Dedifferentiated amniotic fluid mesenchymal stem cell (primary cell): ENCODE measurements around the gene CFAP119.
"Not testable (repeated sequence)": the region's sequence is repeated elsewhere in the genome, so short reads cannot be mapped to it uniquely, and the experiment has no call there.

Experiments used
- DNase-seq: peaks from one replicate; pipeline ENCODE4 v3.0.0-alpha.2; 2016; ENCODE audit errors: extremely low spot score

The CFAP119 gene

GRCh38 chr16:30761928-30762902, at the start of gene CFAP119, which contains the start of gene RNF40:
Gene CFAP119, minus strand, starts transcription at chr16:30762062. Its CDS starts 314 bp downstream, at chr16:30761748.
Gene RNF40, plus strand, starts transcription at chr16:30762322. Its CDS starts 224 bp downstream, at chr16:30762546.
- DNase-seq = peak; percentile 97

GRCh38 chr16:30809675-30810074, 47.8 kb upstream of the CFAP119 start:
- DNase-seq = not testable (repeated sequence)

- DNase-seq = not testable (repeated sequence)
Observed at GRCh38 chr16:30808890-30809426, 47.1 kb upstream of the CFAP119 start.

DNA sequence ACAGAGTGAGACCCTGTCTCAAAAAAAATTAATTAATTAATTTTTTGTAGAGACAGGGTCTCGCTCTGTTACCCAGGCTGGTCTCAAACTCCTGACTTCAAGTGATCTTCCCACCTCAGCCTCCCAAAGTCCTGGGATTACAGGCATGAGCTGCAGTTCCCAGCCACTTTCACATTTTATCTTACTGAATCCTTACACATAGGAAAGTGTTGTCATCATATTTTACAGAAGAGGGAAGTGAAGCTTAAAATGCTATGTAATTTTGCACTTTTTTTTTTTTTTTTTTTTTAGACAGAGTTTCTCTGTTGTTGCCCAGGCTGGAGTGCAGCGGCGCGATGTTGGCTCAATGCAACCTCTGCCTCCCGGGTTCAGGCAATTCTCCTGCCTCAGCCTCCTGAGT, 46.3 kb upstream of the CFAP119 start:
- DNase-seq = no peak

- DNase-seq = peak; percentile 69
Observed at GRCh38 chr16:30805370-30806169, 43.7 kb upstream of the CFAP119 start.

- DNase-seq = no peak
Observed at GRCh38 chr16:30805056-30805369, 43.2 kb upstream of the CFAP119 start.

- DNase-seq = no peak
Observed at GRCh38 chr16:30802936-30803335, 41.1 kb upstream of the CFAP119 start.

DNA sequence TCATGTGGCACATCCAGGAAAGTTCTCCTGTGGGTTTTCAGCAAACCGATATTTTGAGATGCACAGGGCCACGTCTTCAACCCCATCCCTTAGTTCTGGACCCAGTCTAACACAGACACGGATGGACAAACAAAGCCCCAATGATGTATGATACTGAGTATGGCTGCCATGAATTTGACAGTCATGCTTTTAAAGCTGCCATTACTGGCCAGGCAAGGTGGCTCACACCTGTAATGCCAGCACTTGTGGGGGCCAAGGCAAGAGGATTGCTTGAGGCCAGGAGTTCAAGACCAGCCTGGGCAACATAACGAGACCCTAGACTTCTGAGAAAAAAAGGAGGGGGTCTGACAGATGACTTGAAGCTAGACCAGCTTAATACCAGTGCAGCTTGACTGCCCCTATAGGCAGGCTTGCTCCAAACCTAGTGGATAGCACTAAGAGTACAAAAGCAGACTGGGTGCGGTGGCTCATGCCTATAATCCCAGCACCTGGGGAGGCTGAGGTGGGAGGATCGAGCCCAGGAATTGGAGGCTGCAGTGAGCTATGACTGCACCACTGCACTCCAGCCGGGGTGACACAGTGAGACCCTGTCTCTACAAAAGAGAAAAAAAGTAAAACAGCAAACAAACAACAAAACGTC, 35.9 kb upstream of the CFAP119 start:
- no peak for DNase-seq

DNA sequence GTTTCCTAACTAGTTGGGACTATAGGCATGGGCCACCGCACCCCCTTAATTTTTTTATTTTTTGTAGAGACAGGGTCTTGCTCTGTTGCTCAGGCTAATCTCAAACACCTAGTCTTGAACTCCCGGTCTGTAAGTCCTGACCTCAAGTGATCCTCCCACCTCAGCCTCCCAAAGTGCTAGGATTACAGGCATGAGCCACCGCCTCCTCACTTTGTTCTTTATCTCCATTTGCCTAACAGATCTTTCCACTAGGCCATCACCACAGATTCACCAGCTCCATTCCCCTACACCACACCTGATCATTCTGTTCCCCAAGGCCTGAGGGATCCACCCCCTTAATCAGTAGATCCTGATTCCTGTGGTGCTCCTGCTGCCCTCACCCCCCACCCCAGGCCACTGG, 32.8 kb upstream of the CFAP119 start:
- no peak for DNase-seq

DNA sequence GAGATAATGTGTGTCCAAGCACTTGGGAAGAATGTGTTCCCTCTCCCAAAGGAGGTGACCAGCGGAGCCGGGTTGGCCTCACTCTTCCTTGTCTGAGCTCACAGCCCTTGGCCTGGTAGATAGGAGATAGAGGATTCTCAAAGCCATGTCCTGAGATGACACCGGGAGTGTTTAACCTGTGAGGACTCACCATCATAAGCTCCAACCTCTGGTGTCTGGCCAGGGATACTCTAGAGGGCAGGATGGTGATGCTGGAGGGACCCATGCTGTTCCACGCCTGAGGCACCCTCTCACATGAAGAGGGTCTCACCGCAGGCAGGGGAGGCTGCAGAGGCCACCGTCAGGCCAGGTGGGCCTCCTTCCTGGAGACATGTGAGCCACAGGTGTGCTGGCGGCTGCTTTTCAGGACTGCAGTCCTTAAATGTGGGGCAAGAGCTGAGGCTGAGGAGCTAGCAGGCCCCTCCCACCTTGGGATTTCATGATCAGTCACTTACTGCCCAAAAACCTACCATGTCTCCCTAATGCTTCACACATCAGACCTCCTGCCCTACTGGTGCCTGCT, 31.7 kb upstream of the CFAP119 start:
- DNase-seq = no peak

- peak; percentile 13 for DNase-seq
Observed at GRCh38 chr16:30787613-30788378, 25.9 kb upstream of the CFAP119 start.

DNA sequence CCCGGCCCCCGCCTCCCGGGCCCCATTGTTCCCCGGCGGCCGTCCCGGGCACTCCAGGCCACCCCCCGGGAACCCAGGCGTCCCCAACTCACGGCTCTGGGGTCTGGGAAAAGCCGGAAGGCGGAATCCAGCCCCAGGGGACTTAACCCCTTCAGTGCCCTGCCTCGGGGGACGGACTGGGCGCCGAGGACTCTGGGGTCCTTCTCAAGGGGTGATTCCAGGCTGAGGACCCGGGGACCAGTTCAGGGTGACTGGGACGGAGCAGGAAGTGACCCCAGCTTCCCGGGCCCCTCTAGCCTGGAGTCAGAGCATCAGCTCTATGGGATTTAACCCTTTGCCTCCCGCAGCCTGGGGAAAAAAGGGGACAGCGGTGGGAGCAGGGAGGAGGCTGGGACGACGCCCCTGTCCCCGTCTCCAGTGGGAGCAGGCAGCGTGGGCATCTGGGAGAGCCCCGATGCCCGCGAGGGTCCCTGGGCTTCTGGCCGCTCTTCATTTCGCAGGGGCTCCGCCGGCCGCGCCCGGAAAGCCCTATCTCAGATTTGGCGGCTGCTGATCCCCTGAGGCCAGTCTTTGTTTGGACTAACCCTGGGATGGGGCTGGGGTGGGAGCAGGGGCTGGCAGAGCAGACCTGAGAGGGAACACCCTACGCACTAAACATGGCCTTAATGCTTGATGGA, 25.2 kb upstream of the CFAP119 start, which contains the start of gene ZNF629:
TSS of gene ZNF629 (minus strand) at position 270 of the 677 bp plus-strand sequence. CDS start 2,723 bp downstream, outside the sequence.
- peak; percentile 18 for DNase-seq

GRCh38 chr16:30786115-30786935, 24.5 kb upstream of the CFAP119 start:
- peak; percentile 70 for DNase-seq

GRCh38 chr16:30785126-30786106, 23.6 kb upstream of the CFAP119 start:
- DNase-seq = peak; percentile 6

DNA sequence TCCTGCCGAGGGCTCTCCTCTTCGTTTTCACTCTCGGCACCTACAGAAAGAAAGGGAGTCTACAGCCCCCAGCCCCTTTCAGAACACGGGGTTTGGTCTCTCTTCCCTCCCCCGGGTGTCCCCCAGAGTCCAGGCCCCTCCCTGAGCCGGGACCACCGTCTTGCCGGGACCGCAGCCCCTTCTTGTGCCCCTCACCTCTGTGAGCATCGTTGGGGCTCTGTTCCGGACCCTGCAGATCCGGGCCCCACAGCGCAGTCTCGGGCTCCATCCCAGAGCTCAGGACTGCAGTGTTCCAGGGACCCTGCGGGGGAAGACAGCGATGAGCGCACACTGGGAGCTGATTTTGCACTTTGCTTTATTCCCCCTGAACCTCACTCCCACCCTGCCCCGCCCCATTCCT, 22.4 kb upstream of the CFAP119 start:
- peak; percentile 3 for DNase-seq

DNA sequence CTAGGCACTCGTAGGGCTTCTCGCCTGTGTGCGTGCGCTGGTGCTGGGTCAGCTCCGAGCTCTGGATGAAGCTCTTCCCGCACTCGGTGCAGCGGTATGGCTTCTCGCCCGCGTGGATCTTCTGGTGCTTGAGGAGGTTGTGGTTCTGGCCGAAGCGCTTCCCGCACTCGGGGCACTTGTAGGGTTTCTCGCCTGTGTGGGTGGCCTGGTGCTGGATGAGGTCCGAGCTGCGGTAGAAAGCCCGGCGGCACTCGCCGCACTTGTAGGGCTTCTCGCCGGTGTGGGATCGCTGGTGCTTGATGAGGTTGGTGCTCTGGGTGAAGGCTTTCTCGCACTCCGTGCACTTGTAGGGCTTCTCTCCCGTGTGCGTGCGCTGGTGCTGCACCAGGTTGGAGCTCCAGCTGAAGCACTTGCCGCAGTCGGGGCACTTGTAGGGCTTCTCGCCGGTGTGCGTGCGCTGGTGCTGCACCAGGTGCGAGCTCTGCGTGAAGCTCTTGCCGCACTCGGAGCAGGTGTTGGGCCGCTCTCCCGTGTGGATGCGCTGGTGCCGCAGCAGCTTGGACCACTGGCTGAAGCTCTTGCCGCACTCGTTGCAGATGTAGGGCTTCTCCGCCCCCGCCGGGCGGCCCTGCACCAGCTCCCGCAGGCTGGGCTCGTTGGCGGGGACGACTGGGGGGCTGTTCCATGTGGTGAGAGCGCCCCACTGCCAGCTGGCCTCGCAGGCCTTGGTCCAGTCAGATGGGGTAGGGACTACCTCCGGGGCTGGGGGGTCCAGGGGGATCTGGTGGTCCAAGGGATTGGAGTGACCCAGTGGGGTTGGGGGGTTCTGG, 21.6 kb upstream of the CFAP119 start:
- DNase-seq = peak; percentile 1
